Inflammatory macrophage (primary cell): Measurements from ENCODE around the gene MICAL2.
"Not testable (repeated sequence)": the region's sequence is repeated elsewhere in the genome, so short reads cannot be mapped to it uniquely, and the experiment has no call there.

ENCODE experiments used
- DNase-seq, 2 donors: peaks; one replicate each; pipeline ENCODE4 v3.0.0-alpha.2; 2020 to 2022

The MICAL2 gene

GRCh38 chr11:12137005-12137690 is 26.8 kb downstream of the MICAL2 start:
- DNase-seq: no peak

DNA sequence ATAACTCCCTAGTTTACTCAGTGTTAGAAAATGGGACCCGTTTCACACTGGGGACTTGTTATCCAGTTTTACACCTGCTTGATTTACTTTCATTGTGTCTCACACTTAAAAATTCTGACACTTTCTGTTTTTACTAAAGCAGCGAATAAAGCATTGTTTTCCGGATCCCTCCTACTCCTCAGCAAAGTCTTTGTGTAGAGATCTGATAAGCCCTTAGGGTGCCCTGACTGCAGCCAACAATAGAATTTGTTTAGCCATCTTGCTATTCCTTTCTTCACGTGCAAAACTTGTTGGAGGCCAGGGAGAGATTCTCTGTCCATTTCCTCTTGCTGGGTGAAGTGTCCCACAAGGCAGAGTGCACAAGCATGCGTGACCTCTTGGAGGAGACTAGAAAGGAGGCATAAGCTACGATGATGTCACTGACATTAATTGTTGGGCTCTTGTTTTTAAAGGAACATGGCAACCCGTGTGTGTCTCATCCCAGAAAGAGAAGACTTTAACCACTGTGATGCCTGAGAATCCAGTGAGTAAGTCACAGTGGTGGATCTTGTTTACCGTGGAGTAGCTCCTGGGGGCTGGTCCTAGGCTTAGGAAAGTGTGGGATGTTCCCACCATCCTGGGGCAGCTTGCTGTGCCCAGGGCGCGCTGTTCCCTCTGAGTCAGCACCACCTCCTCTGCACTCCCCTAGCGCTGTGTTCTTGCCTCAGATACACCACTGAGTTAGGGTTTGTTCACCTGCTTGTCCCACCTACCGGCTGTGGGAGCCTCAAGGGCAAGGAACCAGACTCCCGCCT is 27.7 kb downstream of the MICAL2 start:
- DNase-seq: peak in 1 of 2 donors; percentile 62

DNA sequence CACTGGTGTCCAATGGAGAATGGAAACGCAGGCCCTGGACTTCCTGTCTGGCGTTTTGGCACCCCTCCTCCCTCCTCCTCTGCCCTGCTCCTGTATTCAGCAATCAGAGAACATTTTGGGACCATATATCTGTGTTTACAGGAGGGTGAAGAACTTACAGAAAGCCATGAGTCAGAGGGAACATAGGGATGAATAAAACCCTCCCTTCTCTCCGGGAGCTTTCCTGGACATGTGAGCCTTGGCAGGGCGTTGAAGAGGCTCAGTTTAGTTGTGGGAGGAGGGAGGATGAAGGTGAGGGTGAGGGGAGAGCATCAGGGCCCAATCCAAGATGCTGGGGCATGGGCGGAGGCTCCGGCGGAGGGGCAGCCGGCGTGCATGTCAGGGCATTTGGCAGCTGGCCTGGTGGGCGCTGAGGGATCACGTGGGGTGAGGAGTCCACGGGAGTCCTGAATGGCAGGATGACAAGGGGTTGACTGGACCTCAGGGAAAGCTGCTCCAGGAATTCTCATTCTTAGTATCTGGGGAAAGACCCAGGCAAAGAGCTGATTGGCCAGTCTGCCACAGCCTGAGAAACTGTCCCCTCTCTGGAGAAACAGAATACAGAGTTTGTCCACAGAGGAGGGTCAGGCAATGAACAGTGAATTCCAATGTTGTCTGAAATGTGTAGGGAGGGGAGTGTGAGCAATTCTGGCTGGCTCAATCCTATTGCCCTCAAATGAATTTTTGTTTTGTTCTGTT is 28.9 kb downstream of the MICAL2 start:
- no peak for DNase-seq

- DNase-seq: no peak
Observed at GRCh38 chr11:12140186-12140793, 29.9 kb downstream of the MICAL2 start.

- no peak for DNase-seq
Observed at GRCh38 chr11:12141283-12141682, 30.9 kb downstream of the MICAL2 start.

GRCh38 chr11:12142176-12142575 is 31.8 kb downstream of the MICAL2 start:
- DNase-seq: no peak

DNA sequence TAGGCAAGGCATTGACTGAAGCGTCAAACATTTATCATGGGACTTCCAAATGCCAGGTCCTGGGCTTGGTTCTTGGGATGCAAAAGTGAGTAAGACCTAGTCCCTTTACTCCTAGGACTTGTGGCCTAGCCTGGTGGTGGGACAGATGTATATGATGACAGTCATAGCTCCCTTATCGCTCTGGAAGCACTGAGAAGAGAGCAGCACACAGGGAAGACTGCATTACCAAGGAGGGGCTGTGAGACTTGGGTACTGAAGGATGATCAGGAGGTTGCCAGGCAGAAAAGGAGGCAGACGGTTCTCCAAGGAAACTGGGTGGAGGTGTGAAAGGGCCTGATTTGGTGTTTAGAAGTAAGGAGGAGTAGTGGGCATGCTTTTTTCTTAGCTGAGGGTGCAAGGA is 32.5 kb downstream of the MICAL2 start:
- no peak for DNase-seq

DNA sequence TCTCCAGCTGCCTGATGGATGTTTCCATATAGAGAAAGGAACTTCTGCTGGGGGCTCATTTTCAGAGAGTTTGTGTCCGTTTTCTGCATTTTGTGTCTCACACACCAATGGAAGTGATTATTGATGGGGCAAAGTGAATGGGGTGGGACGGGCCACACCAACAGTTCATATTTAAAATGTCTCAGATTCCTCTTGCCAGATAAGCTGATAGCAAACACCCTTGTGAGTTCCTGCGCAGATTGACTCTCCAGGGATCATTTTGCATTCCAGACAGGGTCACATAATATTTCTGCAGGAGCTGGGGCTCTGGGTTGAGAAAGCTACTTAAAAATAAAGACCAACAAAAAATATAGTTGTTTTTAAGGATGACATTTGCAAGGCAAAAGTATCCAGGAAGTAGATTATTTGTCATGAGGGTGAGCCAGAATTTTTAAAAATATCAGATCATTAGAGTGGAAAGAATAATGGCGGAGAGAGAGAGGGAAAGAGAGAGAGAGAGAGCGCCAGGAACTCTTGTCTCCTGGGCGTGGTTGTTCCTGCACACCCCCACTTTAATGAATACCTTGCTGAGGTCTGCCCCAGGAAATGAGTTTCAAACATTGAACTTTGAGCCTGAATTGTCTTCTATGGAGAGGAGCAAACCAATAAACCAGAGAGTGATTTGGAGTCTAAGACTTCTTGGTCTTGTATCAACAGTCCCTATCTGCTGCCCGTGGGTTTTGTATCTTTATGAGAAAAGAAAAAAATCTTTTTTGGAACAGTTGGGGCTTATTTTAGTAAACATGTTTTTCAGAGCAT is 33.3 kb downstream of the MICAL2 start:
- no peak for DNase-seq

- no peak for DNase-seq
Observed at GRCh38 chr11:12144330-12145174, 34.2 kb downstream of the MICAL2 start.

GRCh38 chr11:12146678-12147077 is 36.3 kb downstream of the MICAL2 start:
- not testable (repeated sequence) for DNase-seq

DNA sequence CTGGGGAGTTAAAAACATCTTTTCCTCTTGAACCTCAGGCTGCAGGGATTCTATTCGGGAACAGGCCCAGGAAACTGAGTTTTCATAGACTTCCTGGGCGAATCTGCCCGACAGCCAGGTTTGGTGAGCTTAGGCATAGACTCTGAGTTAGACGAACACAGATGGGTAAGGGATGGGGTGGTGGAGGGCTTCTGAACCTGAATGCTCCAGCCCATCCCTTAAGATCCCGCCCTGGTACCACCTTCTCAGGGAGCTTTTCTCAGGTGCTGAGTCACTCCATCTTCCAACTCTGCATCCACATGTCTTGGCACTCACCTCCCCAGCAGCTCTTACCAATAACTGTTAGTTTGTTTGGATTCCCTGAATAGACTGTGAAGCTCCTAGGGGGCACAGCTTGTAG is 37.4 kb downstream of the MICAL2 start:
- DNase-seq: no peak

GRCh38 chr11:12148466-12148865 is 38.1 kb downstream of the MICAL2 start:
- DNase-seq: no peak

GRCh38 chr11:12148882-12149281 is 38.5 kb downstream of the MICAL2 start:
- DNase-seq: no peak

DNA sequence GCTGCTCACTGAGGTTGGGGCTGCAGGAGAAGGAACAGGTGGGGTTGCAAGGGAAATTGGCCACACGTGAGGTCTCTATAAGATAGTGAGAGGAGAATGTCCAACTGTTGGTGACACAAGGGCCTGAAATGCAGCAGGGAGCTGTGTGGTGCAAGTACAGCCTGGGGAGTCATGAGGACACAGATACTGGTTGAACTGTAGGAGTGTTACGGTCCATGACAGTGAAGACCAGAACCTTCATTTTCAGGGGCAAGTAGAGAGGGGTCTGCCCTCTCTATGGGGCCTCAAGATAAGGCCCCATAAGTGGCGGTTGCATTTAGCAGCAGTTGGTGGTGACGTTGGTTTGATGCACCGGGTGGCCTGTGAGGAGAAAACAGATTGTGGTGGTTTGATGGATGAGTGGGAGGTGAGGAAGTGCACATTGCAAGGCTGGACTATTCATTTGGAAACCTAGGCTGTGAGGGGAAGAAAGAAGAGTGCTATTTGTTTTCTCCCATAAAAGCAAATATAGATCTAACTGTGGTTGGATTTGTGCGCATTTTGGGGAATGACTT is 39.4 kb downstream of the MICAL2 start:
- peak; percentile 74 to 84 for DNase-seq

GRCh38 chr11:12150831-12151382 is 40.5 kb downstream of the MICAL2 start:
- DNase-seq: peak; percentile 24 to 61

DNA sequence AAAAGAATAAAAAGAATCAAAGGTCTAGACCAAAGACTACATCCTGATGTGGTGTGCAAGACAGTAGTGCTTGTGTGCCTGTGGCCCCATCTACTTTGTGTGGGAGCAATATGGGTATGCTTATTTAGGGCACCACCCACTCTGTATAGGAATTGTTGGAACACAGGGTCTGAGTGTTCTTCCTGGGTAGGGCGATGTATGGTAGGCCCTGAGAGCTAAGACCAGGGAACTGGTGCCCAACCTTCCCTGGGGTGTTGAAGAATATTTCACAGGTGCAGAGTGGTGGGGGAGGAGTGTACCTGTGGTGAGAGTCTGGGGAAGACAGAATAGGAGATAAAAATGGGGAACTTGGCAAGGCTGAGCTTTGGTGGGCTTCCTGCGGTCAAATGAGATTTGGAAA is 41.9 kb downstream of the MICAL2 start:
- DNase-seq: peak; percentile 13 to 36

DNA sequence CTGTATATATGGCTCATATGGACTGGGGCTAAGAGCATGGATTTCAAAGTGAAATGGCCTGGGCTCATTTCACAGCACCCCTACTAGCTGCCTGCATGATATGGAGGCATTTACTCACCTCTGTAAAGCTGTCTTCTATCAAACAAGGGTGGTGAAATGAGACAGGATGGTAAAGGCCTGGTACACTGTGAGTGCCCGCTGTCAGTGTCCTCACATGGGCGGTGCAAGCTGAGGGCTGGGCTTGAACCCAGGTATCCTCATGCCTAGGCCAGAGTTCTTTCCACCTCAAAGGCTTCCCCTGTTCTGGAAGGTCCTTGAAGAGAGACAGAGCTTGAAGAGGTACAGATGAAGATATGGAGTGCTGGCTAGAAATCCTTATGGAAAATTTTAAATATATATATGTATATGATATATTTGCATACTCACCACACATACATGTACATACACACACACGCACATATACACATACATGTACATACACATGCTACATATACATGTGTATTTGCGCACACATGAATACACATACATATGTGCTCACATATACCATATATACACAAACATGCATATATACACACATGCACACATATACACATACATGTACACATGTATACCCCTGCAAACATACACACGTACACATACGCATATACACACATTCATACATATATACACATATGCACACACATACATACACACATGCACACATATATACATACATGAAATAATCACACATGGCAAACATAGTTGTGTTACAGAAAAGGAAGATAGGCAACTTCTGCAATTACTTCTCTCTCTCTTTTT is 44.7 kb downstream of the MICAL2 start:
- DNase-seq: no peak

DNA sequence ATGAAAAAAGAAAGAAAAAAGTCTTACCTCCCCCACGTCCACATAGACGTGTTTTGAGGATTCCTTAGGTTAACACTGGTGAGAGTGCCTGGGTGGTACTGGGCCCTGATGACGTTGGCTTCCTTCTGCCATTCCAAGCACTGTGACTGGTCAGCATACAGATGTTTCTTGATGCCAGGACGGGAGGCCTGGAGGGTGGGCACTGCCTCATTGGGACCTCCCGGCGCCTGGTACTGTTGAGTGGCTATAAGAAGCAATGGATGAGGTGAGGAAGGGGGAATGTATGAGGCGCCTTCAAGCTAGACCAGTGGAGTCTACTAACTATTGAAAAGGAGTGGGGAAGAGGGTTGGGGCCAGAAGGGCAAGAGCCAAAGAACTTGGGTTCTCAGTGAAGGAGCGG is 45.3 kb downstream of the MICAL2 start:
- DNase-seq: no peak

GRCh38 chr11:12156301-12157140 is 46.1 kb downstream of the MICAL2 start:
- peak; percentile 25 to 47 for DNase-seq
